ENCODE measurements around the gene CCDC107.
"Not testable (repeated sequence)": the region's sequence is repeated elsewhere in the genome, so short reads cannot be mapped to it uniquely, and the experiment has no call there.

CCDC107 gene, protein sequence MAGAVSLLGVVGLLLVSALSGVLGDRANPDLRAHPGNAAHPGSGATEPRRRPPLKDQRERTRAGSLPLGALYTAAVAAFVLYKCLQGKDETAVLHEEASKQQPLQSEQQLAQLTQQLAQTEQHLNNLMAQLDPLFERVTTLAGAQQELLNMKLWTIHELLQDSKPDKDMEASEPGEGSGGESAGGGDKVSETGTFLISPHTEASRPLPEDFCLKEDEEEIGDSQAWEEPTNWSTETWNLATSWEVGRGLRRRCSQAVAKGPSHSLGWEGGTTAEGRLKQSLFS

DNA sequence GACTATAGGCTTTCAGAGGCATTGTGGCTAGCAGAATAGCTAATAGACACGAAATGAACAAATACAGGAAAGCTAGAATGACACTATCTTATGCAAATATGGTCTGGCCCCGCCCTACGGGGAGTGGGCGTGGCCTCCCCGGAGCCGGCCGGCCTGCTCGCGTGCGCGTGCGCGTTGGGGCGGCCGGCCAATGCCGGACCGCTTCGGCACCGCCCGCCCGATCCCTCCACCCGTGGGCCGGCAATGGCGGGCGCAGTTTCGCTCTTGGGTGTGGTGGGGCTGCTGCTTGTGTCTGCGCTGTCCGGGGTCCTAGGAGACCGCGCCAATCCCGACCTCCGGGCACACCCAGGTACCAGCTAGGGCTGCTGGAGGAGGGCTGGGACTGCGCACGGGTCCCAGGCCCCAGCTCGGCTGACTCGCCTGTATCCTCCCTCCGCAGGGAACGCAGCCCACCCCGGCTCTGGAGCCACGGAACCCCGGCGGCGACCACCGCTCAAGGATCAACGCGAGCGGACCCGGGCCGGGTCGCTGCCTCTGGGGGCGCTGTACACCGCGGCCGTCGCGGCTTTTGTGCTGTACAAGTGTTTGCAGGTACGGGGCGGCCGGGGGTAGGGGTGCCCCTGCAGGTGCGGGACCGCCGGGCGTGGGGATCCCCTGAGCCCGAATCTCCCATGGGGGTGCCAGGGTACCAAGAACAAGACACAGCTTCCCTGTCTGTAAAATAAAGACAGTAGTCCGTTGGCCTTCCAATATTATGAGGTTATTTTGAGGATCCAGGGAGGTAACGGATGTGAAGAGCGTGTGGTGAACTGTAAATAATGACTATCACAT lies at the start of gene CCDC107:
Gene CCDC107, plus strand, starts transcription at position 156 of the 831 bp plus-strand sequence. Its CDS starts 88 bp downstream, at position 244.
- TF ChIP-seq, protein P1, sequence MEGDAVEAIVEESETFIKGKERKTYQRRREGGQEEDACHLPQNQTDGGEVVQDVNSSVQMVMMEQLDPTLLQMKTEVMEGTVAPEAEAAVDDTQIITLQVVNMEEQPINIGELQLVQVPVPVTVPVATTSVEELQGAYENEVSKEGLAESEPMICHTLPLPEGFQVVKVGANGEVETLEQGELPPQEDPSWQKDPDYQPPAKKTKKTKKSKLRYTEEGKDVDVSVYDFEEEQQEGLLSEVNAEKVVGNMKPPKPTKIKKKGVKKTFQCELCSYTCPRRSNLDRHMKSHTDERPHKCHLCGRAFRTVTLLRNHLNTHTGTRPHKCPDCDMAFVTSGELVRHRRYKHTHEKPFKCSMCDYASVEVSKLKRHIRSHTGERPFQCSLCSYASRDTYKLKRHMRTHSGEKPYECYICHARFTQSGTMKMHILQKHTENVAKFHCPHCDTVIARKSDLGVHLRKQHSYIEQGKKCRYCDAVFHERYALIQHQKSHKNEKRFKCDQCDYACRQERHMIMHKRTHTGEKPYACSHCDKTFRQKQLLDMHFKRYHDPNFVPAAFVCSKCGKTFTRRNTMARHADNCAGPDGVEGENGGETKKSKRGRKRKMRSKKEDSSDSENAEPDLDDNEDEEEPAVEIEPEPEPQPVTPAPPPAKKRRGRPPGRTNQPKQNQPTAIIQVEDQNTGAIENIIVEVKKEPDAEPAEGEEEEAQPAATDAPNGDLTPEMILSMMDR (IDR thresholded peaks at IDR 0.05; ENCODE audit: low read depth, low read length) = peak; percentile 51
- peak within 1 kb of the TSS; percentile 92 to 97 for H3K4me3 ChIP-seq (replicated peaks in 1 of 2; ENCODE audit: low read depth in 2 of 2, low read length in 2 of 2)
- DNase-seq (ENCODE audit: low read depth in 2 of 2) = peak; percentile 87 to 90

DNA sequence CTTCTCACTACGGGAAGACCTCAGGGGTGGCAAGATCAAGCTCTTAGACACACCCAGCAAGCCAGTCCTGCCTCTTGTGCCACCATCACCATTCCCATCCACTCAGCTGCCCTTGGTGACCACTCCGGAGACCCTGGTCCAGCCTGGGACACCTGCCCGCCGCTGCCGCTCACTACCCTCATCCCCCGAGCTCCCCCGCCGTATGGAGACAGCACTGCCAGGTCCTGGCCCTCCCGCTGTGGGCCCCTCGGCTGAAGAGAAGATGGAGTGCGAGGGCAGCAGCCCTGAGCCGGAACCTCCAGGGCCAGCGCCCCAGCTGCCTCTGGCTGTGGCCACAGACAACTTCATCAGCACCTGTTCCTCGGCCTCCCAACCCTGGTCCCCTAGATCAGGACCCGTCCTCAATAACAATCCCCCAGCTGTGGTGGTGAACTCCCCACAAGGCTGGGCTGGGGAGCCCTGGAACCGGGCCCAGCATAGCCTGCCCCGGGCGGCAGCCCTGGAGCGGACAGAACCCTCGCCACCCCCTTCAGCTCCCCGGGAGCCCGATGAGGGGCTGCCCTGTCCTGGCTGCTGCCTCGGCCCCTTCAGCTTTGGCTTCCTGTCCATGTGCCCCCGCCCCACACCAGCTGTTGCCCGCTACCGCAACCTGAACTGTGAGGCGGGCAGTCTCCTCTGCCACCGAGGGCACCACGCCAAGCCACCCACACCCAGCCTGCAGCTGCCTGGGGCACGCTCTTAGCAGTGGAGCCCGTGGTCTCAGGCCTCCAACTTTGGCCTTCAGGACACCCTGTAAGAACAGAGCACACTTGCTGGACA lies 48.9 kb upstream of the CCDC107 start:
- DNase-seq (ENCODE audit: low read depth in 2 of 2) = no peak
- TF ChIP-seq, protein P1 (IDR thresholded peaks at IDR 0.05; ENCODE audit: low read depth, low read length) = no peak
- no peak overlapping the region for H3K4me3 ChIP-seq (replicated peaks in 1 of 2; ENCODE audit: low read depth in 2 of 2, low read length in 2 of 2)

GRCh38 chr9:35609820-35610163 lies 48.3 kb upstream of the CCDC107 start:
- TF ChIP-seq, protein P1 (IDR thresholded peaks at IDR 0.05; ENCODE audit: low read depth, low read length) = no peak
- no peak for DNase-seq (ENCODE audit: low read depth in 2 of 2)
- no peak overlapping the region for H3K4me3 ChIP-seq (replicated peaks in 1 of 2; ENCODE audit: low read depth in 2 of 2, low read length in 2 of 2)

- H3K4me3 ChIP-seq (replicated peaks in 1 of 2; ENCODE audit: low read depth in 2 of 2, low read length in 2 of 2) = no peak overlapping the region
- DNase-seq (ENCODE audit: low read depth in 2 of 2) = peak; percentile 63
- TF ChIP-seq, protein P1 (IDR thresholded peaks at IDR 0.05; ENCODE audit: low read depth, low read length) = peak; percentile 79
Observed at GRCh38 chr9:35611230-35611797, 46.8 kb upstream of the CCDC107 start.

DNA sequence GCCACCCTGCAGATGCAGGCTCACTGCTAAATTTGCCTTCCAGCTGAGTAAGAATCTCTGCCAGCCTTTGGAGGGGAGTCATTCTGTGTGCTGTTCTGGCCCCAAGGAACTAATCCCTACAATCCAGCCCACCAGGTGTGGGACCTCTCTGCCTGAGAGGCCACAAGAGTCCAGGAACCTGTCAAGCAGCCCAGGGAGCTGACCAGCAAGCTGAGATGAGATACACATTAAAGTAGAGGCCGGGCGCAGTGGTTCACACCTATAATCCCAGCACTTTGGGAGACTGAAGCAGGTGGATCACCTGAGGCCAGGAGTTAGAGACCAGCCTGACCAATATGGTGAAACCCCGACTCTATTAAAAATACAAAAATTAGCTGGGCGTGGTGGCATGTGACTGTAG lies 46.0 kb upstream of the CCDC107 start:
- H3K4me3 ChIP-seq (replicated peaks in 1 of 2; ENCODE audit: low read depth in 2 of 2, low read length in 2 of 2); DNase-seq (ENCODE audit: low read depth in 2 of 2): not testable (repeated sequence)

DNA sequence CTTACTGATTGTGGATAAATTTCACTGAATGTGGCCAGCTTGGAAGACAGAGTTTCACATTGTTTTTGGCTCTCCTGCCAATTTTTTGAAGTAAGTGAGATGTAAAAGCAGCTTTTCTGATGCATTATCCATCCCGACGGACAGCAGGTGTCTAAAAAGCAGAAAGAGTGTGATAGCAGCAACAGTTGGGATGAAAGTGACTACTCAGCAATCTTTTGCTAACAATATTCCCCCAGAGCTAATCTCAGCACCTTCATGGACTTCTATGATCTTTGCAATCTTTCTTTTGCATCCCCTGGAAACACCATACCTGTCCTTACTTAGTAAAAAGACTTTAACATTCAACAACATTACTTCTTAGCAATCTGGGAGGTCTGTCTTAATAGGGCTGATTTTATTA lies 45.2 kb upstream of the CCDC107 start:
- DNase-seq (ENCODE audit: low read depth in 2 of 2) = no peak
- TF ChIP-seq, protein P1 (IDR thresholded peaks at IDR 0.05; ENCODE audit: low read depth, low read length) = no peak
- H3K4me3 ChIP-seq (replicated peaks in 1 of 2; ENCODE audit: low read depth in 2 of 2, low read length in 2 of 2) = no peak overlapping the region

Measured in cardiac fibroblast (primary cell).